GM12892 (cell line): ENCODE measurements around the gene PHF24.

Experiments
- POLR2A ChIP-seq: IDR thresholded peaks from 2 replicates; pipeline ENCODE4 v1.6.1; 2011; ENCODE audit warnings: low read depth, low read length, control low read depth
- TAF1 ChIP-seq: IDR thresholded peaks from 2 replicates; pipeline ENCODE4 v1.6.1; 2011; ENCODE audit warnings: low read depth, mild to moderate bottlenecking, control low read depth, low read length, borderline replicate concordance

GRCh38 chr9:34959461-34959860 lies 1.4 kb downstream of the PHF24 start:
- TF ChIP-seq TAF1 = no peak
- TF ChIP-seq POLR2A = no peak
